DND-41 (cell line): ENCODE measurements around the gene MTG2.

Experiments used
- ATAC-seq: fragments of 200-7000 bp; cut with Tn5 transposase; 3 replicates; pipeline ENCODE4 v1.9.1; 2021; ENCODE audit warnings: low read depth; ENCODE audit not compliant: insufficient read depth
- DNase-seq: peaks from one replicate; pipeline ENCODE4 v3.0.0-alpha.2; 2020
- H2AFZ ChIP-seq: 2 replicates; pipeline ENCODE4 v1.6.0; 2012; ENCODE audit warnings: low read depth, low read length
- H3K27ac ChIP-seq: 2 replicates; pipeline ENCODE4 v1.5.1; 2012; ENCODE audit warnings: low read length, inconsistent platforms
- H3K27me3 ChIP-seq: fragments of 200-600 bp; sonication (generic); 2 replicates; pipeline ENCODE4 v1.6.0; 2012; ENCODE audit warnings: low read length, mild to moderate bottlenecking, inconsistent platforms; ENCODE audit not compliant: insufficient read depth, poor library complexity
- H3K36me3 ChIP-seq: 2 replicates; pipeline ENCODE4 v1.5.1; 2012; ENCODE audit warnings: low read length, inconsistent platforms; ENCODE audit not compliant: insufficient read depth
- H3K4me1 ChIP-seq: 2 replicates; pipeline ENCODE4 v1.5.1; 2012; ENCODE audit warnings: mild to moderate bottlenecking, low read length; ENCODE audit not compliant: insufficient read depth
- H3K4me2 ChIP-seq: 2 replicates; pipeline ENCODE4 v1.6.0; 2012; ENCODE audit warnings: mild to moderate bottlenecking, moderate library complexity, low read length, inconsistent platforms; ENCODE audit not compliant: insufficient read depth
- H3K4me3 ChIP-seq, 2 experiments: fragments of 200-600 bp in 1 of 2; shearing (Covaris generic) in 1 of 2; 2 replicates each; pipeline ENCODE4 v1.5.1; 2012 to 2016; ENCODE audit warnings: inconsistent platforms in 2 of 2, low read length in 2 of 2, mild to moderate bottlenecking in 2 of 2, low read depth in 1 of 2, moderate library complexity in 1 of 2
- H3K79me2 ChIP-seq: 2 replicates; pipeline ENCODE4 v1.6.0; 2012; ENCODE audit warnings: low read length, inconsistent platforms; ENCODE audit not compliant: insufficient read depth
- H3K9ac ChIP-seq: 2 replicates; pipeline ENCODE4 v1.6.0; 2012; ENCODE audit warnings: low read depth, mild to moderate bottlenecking, inconsistent platforms, low read length, moderate library complexity
- H3K9me3 ChIP-seq: 2 replicates; pipeline ENCODE4 v1.5.1; 2012; ENCODE audit warnings: low read length, moderate library complexity, mild to moderate bottlenecking, inconsistent platforms; ENCODE audit not compliant: insufficient read depth, severe bottlenecking
- H4K20me1 ChIP-seq: 2 replicates; pipeline ENCODE4 v1.6.0; 2012; ENCODE audit warnings: low read length; ENCODE audit not compliant: insufficient read depth
- CTCF ChIP-seq: IDR thresholded peaks from 2 replicates; pipeline ENCODE4 v1.5.1; 2012; ENCODE audit warnings: borderline replicate concordance, low read length, moderate library complexity, mild to moderate bottlenecking; ENCODE audit not compliant: poor library complexity, severe bottlenecking; ENCODE audit errors: extremely low read depth
- EZH2 ChIP-seq: IDR thresholded peaks from 3 replicates; pipeline ENCODE4 v1.6.1; 2012; ENCODE audit warnings: borderline replicate concordance, low read depth, mild to moderate bottlenecking, moderate library complexity, low read length, inconsistent platforms; ENCODE audit not compliant: severe bottlenecking

MTG2 gene

GRCh38 chr20:62222972-62223371 is 40.1 kb downstream of the MTG2 start:
- Histone ChIP-seq H3K79me2 (no peaks in the 10 kb centered on the region), H3K9me3 (no peaks in the 10 kb centered on the region), H3K27me3 (peaks cover 9% of the 10 kb centered on the region), H3K4me3 (no peak overlapping the region), H3K4me2 (no peak overlapping the region), H2AFZ (no peak overlapping the region), H3K27ac (no peak overlapping the region), H4K20me1 (peaks cover 62% of the 10 kb centered on the region), H3K9ac (no peak overlapping the region), H3K36me3 (no peaks in the 10 kb centered on the region), H3K4me1 (peaks cover 6% of the 10 kb centered on the region)
- DNase-seq: no peak
- TF ChIP-seq CTCF: no peak
- TF ChIP-seq EZH2: no peak
- no peak for ATAC-seq

- H3K36me3 ChIP-seq: no peaks in the 10 kb centered on the region
- H3K27me3 ChIP-seq: peaks cover 9% of the 10 kb centered on the region
- H4K20me1 ChIP-seq: peaks cover 56% of the 10 kb centered on the region
- no peak overlapping the region for H2AFZ ChIP-seq
- no peak for ATAC-seq
- H3K4me3 ChIP-seq: no peak overlapping the region
- no peak overlapping the region for H3K9ac ChIP-seq
- peaks cover 6% of the 10 kb centered on the region for H3K4me1 ChIP-seq
- TF ChIP-seq EZH2 (no peak), CTCF (no peak)
- H3K79me2 ChIP-seq: no peaks in the 10 kb centered on the region
- no peaks in the 10 kb centered on the region for H3K9me3 ChIP-seq
- no peak overlapping the region for H3K4me2 ChIP-seq
- no peak for DNase-seq
- H3K27ac ChIP-seq: no peak overlapping the region
These were observed 40.7 kb downstream of the MTG2 start for GRCh38 chr20:62223571-62223970.

- H2AFZ ChIP-seq: no peak overlapping the region
- peaks cover 58% of the 10 kb centered on the region for H4K20me1 ChIP-seq
- H3K36me3 ChIP-seq: no peaks in the 10 kb centered on the region
- no peak overlapping the region for H3K27ac ChIP-seq
- H3K9me3 ChIP-seq: no peaks in the 10 kb centered on the region
- TF ChIP-seq EZH2: no peak
- no peak for TF ChIP-seq CTCF
- no peak overlapping the region for H3K9ac ChIP-seq
- H3K4me3 ChIP-seq: no peak overlapping the region
- peaks cover 6% of the 10 kb centered on the region for H3K4me1 ChIP-seq
- no peak overlapping the region for H3K4me2 ChIP-seq
- no peaks in the 10 kb centered on the region for H3K79me2 ChIP-seq
- no peak for DNase-seq
- H3K27me3 ChIP-seq: peaks cover 9% of the 10 kb centered on the region
- no peak for ATAC-seq
These were observed 41.5 kb downstream of the MTG2 start for GRCh38 chr20:62224113-62224855.

- Histone ChIP-seq H3K9ac (no peak overlapping the region), H3K79me2 (no peaks in the 10 kb centered on the region), H3K9me3 (no peaks in the 10 kb centered on the region), H3K27me3 (peaks cover 9% of the 10 kb centered on the region), H3K4me3 (no peak overlapping the region), H4K20me1 (peaks cover 54% of the 10 kb centered on the region), H3K36me3 (no peaks in the 10 kb centered on the region), H2AFZ (no peak overlapping the region), H3K4me2 (no peak overlapping the region), H3K4me1 (peaks cover 5% of the 10 kb centered on the region), H3K27ac (no peak overlapping the region)
- ATAC-seq: no peak
- no peak for DNase-seq
- no peak for TF ChIP-seq CTCF
- no peak for TF ChIP-seq EZH2
These were observed 42.2 kb downstream of the MTG2 start for GRCh38 chr20:62225026-62225425.
